ENCODE results near the gene LSM2. TPM values are rescaled to one million over a fixed set of nuclear protein-coding genes. Genes with fewer than 3 reads are reported as not detected.

Gene LSM2
- polyA plus RNA-seq, 2 of the 4 experiments (the other 2 are of a cell fraction), result 54.7 to 59.6 TPM

DNA sequence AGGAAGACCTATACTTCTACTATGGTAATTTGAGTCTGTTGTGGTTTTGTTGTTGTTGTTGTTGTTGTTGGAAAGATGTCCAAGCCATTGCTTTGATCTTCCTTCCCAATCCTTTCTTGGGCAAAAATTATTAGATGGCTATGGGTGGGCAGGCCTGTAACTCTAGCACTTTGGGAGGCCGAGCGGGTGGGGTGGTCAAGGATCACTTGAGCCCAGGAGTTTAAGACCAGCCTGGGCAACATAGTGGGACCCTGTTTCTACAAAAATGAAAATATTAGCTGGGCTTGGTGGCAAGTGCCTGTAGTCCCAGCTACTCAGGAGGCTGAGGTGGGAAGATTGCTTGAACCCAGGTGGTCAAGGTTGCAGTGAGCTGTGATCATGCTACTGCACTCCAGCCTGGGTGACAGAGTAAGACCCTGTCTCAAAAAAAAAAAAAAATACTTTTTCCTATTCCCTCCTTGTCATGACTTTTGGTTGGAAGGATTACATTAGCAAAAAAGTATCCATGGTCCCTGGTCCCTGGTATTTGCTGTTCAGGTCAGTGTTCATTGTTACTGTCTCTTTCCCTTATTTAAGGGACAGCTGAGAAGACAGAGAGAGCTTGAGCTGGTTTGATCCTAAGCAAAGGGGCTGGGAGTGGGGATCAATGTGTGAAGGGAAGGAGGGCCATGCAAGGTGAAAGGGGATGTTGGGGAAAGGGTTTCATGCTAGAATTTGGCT lies 44.2 kb upstream of the LSM2 start:
- TF ChIP-seq RARB (CRISPR knock-in tag; IDR thresholded peaks at IDR 0.05) (no peak), GATA3 (IDR thresholded peaks at IDR 0.05; ENCODE audit: borderline replicate concordance) (no peak), CHD4 (IDR thresholded peaks at IDR 0.05; ENCODE audit: borderline replicate concordance) (no peak), JUN (IDR thresholded peaks at IDR 0.05) (no peak), MAZ (IDR thresholded peaks at IDR 0.05; ENCODE audit: borderline replicate concordance, low read depth, low read length) (no peak)
- TF ChIP-seq, protein P1, sequence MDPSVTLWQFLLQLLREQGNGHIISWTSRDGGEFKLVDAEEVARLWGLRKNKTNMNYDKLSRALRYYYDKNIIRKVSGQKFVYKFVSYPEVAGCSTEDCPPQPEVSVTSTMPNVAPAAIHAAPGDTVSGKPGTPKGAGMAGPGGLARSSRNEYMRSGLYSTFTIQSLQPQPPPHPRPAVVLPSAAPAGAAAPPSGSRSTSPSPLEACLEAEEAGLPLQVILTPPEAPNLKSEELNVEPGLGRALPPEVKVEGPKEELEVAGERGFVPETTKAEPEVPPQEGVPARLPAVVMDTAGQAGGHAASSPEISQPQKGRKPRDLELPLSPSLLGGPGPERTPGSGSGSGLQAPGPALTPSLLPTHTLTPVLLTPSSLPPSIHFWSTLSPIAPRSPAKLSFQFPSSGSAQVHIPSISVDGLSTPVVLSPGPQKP (IDR thresholded peaks at IDR 0.05; ENCODE audit: low read depth, low read length), result no peak
- TF ChIP-seq, protein P2, sequence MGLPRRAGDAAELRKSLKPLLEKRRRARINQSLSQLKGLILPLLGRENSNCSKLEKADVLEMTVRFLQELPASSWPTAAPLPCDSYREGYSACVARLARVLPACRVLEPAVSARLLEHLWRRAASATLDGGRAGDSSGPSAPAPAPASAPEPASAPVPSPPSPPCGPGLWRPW (IDR thresholded peaks at IDR 0.05), result no peak
- Histone ChIP-seq H3K27ac (no peak overlapping the region), H3K4me1 (peaks cover 11% of the 10 kb centered on the region; the same call in 1 of the 3 replicates), H3K4me2 (peak overlapping the region; percentile 51; the same call in 2 of the 3 replicates), H3K4me3 (no peak overlapping the region), H3K9me3 (no peaks in the 10 kb centered on the region)
- peak in 1 of 2 experiments; percentile 56; a peak in 1 of 6 replicates for ATAC-seq
- 92% methylated on average over 2 of the region's 2 CpGs for WGBS (ENCODE audit: missing lambda C conversion rate)
- FAIRE-seq, result no peak
- ChIA-PET POLR2A (no interaction called here), CTCF (interaction anchor here (0.6 kb wide), 1 partner anchor 276 kb away, joined by 4 read pairs; no protein-coding TSS in a partner anchor)
- no peak for DNase-seq (ENCODE audit: low read depth in 1 of 2, low spot score in 1 of 2)

DNA sequence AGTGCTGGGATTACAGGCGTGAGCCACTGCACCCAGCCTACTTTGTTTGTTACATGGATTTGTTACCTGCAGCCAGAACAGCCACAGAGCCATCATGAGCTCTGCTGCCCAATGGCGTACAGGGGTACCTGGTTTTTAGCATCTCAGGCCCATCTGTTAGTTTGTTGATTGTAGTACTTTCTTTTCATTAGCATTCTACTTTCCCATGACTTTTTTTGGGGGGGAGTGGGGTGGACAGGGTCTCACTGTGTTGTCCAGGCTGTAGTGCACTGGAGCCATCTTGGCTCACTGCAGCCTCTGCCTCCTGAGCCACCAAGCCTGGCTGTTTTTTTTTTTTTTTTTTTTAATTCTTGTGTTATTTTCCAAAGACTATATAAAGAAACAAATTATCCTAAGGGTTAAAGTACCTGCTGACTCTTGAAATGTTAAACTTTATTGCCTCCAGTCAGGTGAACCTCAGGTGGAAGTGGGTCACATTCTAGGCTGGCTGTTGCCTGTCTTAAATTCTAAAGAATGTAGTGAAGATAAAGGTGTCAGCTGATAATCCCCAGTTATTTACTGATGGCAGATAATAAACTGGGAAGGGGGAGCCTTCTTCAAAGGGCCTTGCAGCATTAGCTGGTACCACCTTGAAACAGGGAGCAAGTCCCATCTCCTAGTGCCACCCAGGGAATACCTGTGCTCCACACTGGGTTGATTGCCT lies 40.7 kb upstream of the LSM2 start:
- H3K4me1 ChIP-seq, result peaks cover 11% of the 10 kb centered on the region; the same call in 1 of the 3 replicates
- TF ChIP-seq JUNB (IDR thresholded peaks at IDR 0.05) (no peak), NFE2L2 (conservative IDR thresholded peaks at IDR 0.05; ENCODE audit: low read length) (no peak), ZFP36 (IDR thresholded peaks at IDR 0.05; ENCODE audit: borderline replicate concordance, partially characterized antibody) (no peak), EHF (CRISPR knock-in tag; IDR thresholded peaks at IDR 0.05) (no peak), HOXA7 (CRISPR knock-in tag; IDR thresholded peaks at IDR 0.05) (no peak)
- TF ChIP-seq, protein P3, sequence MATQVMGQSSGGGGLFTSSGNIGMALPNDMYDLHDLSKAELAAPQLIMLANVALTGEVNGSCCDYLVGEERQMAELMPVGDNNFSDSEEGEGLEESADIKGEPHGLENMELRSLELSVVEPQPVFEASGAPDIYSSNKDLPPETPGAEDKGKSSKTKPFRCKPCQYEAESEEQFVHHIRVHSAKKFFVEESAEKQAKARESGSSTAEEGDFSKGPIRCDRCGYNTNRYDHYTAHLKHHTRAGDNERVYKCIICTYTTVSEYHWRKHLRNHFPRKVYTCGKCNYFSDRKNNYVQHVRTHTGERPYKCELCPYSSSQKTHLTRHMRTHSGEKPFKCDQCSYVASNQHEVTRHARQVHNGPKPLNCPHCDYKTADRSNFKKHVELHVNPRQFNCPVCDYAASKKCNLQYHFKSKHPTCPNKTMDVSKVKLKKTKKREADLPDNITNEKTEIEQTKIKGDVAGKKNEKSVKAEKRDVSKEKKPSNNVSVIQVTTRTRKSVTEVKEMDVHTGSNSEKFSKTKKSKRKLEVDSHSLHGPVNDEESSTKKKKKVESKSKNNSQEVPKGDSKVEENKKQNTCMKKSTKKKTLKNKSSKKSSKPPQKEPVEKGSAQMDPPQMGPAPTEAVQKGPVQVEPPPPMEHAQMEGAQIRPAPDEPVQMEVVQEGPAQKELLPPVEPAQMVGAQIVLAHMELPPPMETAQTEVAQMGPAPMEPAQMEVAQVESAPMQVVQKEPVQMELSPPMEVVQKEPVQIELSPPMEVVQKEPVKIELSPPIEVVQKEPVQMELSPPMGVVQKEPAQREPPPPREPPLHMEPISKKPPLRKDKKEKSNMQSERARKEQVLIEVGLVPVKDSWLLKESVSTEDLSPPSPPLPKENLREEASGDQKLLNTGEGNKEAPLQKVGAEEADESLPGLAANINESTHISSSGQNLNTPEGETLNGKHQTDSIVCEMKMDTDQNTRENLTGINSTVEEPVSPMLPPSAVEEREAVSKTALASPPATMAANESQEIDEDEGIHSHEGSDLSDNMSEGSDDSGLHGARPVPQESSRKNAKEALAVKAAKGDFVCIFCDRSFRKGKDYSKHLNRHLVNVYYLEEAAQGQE (IDR thresholded peaks at IDR 0.05), result no peak
- TF ChIP-seq, protein P4, sequence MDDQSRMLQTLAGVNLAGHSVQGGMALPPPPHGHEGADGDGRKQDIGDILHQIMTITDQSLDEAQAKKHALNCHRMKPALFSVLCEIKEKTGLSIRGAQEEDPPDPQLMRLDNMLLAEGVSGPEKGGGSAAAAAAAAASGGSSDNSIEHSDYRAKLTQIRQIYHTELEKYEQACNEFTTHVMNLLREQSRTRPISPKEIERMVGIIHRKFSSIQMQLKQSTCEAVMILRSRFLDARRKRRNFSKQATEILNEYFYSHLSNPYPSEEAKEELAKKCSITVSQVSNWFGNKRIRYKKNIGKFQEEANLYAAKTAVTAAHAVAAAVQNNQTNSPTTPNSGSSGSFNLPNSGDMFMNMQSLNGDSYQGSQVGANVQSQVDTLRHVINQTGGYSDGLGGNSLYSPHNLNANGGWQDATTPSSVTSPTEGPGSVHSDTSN (IDR thresholded peaks at IDR 0.05), result no peak
- TF ChIP-seq, protein P1 (IDR thresholded peaks at IDR 0.05; ENCODE audit: low read depth, low read length), result no peak
- TF ChIP-seq, protein P5, sequence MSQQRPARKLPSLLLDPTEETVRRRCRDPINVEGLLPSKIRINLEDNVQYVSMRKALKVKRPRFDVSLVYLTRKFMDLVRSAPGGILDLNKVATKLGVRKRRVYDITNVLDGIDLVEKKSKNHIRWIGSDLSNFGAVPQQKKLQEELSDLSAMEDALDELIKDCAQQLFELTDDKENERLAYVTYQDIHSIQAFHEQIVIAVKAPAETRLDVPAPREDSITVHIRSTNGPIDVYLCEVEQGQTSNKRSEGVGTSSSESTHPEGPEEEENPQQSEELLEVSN (IDR thresholded peaks at IDR 0.05; ENCODE audit: borderline replicate concordance, low read depth), result no peak
- ATAC-seq, result no peak
- H3K27ac ChIP-seq, result no peak overlapping the region
- ChIA-PET CTCF (interaction anchor here (0.7 kb wide), 1 partner anchor 124 kb away, joined by 3 read pairs; the partner anchor contains the start of gene DXO), POLR2A (no interaction called here)
- DNase-seq (ENCODE audit: low read depth in 1 of 2, low spot score in 1 of 2), result no peak
- no peak for FAIRE-seq
- H3K4me3 ChIP-seq, result no peak overlapping the region
- H3K9me3 ChIP-seq, result no peaks in the 10 kb centered on the region
- 69% methylated on average over 2 of the region's 2 CpGs for WGBS (ENCODE audit: missing lambda C conversion rate)
- H3K4me2 ChIP-seq, result no peak overlapping the region

Data from A549 (cell line).